ENCODE data around the gene RARB. TPM values are rescaled to one million over a fixed set of nuclear protein-coding genes. Genes with fewer than 3 reads are reported as not detected.

Gene RARB
- total RNA-seq, 1 donor from 2014 or later = 1.8 TPM

DNA sequence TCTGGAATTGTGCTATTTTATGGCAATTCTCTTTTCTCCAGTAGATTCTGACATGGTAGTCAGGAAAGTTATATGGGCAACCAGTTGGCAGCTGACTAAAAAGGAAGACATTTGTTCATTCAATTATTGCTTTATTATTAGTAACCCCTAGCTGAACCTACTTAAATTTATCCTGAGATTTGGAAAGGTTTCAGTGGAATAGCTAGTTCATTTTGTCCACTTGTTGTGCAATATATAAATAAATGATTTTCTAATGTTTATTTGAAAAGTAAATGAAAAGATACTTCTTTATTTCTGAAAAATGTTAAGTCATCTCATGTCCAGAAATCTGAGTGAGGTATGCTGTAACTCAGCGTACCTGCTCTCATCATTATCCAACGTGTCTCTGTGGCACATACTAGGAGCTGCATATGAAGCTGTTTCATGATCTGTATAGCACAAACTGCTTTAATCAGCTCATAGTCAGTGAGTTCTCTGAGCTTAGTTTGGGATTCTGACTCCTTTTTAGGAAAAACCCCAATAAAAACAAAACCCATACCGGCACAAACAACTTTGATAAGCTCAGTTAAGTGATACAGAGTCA is 35.9 kb downstream of the RARB start:
- no peak overlapping the region for H2AFZ ChIP-seq (replicated peaks)
- H3K27ac Mint-ChIP-seq = no peak overlapping the region

DNA sequence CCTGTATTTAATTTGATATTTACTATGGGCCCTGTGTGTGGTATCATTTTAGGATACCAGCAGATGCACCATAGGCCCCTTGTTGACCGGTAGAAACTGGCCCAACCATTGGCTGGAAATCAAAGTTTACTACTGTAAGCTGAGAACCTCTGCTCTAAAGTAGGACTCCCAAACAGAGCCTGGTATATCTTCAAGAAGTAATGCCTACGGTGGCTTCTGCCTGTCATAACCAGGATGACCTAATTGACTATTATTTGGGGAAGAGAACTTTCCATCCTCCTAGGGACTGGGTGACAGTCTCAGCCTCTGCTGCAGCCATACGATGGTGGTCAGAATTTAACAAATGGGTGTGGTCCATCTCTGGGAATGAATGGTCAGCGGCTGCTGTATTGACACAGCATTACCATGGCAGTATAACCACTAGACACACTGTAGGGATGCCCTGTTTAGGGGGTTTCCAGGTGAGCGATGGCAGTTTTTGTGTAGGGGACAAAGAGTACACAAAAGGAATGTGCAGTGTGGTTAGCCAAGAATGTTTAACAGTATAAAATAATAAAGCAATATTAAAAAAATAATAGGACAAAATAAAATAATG is 37.3 kb downstream of the RARB start:
- no peak overlapping the region for H3K9ac ChIP-seq
- Mint-ChIP-seq H3K27me3 (ENCODE audit: insufficient read depth, low read depth) (no peaks in the 10 kb centered on the region), H3K9me3 (no peaks in the 10 kb centered on the region), H3K4me3 (no peak overlapping the region), H3K36me3 (no peaks in the 10 kb centered on the region), H3K4me1 (peaks cover 20% of the 10 kb centered on the region), H3K27ac (no peak overlapping the region)
- no peak overlapping the region for H3K27ac ChIP-seq
- DNase-seq (ENCODE audit: low spot score) = no peak
- H4K20me1 ChIP-seq (ENCODE audit: low read depth) = no peaks in the 10 kb centered on the region
- no peaks in the 10 kb centered on the region for H3F3A ChIP-seq (ENCODE audit: low read depth)
- H3K4me3 ChIP-seq = no peak overlapping the region
- TF ChIP-seq EZH2phosphoT487 (IDR thresholded peaks at IDR 0.05) (no peak), EZH2 (IDR thresholded peaks at IDR 0.05) (no peak)
- TF ChIP-seq, protein P1, sequence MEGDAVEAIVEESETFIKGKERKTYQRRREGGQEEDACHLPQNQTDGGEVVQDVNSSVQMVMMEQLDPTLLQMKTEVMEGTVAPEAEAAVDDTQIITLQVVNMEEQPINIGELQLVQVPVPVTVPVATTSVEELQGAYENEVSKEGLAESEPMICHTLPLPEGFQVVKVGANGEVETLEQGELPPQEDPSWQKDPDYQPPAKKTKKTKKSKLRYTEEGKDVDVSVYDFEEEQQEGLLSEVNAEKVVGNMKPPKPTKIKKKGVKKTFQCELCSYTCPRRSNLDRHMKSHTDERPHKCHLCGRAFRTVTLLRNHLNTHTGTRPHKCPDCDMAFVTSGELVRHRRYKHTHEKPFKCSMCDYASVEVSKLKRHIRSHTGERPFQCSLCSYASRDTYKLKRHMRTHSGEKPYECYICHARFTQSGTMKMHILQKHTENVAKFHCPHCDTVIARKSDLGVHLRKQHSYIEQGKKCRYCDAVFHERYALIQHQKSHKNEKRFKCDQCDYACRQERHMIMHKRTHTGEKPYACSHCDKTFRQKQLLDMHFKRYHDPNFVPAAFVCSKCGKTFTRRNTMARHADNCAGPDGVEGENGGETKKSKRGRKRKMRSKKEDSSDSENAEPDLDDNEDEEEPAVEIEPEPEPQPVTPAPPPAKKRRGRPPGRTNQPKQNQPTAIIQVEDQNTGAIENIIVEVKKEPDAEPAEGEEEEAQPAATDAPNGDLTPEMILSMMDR (IDR thresholded peaks at IDR 0.05) = no peak
- no peak overlapping the region for H2AFZ ChIP-seq (replicated peaks)
- H3K4me1 ChIP-seq = no peaks in the 10 kb centered on the region
- H3K9me3 ChIP-seq (ENCODE audit: low read depth) = no peaks in the 10 kb centered on the region
- no peaks in the 10 kb centered on the region for H3K27me3 ChIP-seq
- no peaks in the 10 kb centered on the region for H3K79me2 ChIP-seq (ENCODE audit: low read depth)
- no peaks in the 10 kb centered on the region for H3K36me3 ChIP-seq
- H3K4me2 ChIP-seq = no peak overlapping the region

More for the DNA sequence above, 35.9 kb downstream of the RARB start:
- no peaks in the 10 kb centered on the region for H3K27me3 ChIP-seq
- no peak overlapping the region for H3K27ac ChIP-seq
- no peaks in the 10 kb centered on the region for H3F3A ChIP-seq (ENCODE audit: low read depth)
- H3K36me3 ChIP-seq = no peaks in the 10 kb centered on the region
- H3K4me3 ChIP-seq = no peak overlapping the region
- H3K79me2 ChIP-seq (ENCODE audit: low read depth) = no peaks in the 10 kb centered on the region
- no peak overlapping the region for H3K9ac ChIP-seq
- H3K4me2 ChIP-seq = no peak overlapping the region
- DNase-seq (ENCODE audit: low spot score) = no peak
- Mint-ChIP-seq H3K4me1 (peaks cover 6% of the 10 kb centered on the region), H3K27me3 (ENCODE audit: insufficient read depth, low read depth) (no peaks in the 10 kb centered on the region), H3K9me3 (no peaks in the 10 kb centered on the region), H3K36me3 (no peaks in the 10 kb centered on the region), H3K4me3 (no peak overlapping the region)
- H4K20me1 ChIP-seq (ENCODE audit: low read depth) = no peaks in the 10 kb centered on the region
- TF ChIP-seq, protein P1 (IDR thresholded peaks at IDR 0.05) = no peak
- TF ChIP-seq EZH2 (IDR thresholded peaks at IDR 0.05) (no peak), EZH2phosphoT487 (IDR thresholded peaks at IDR 0.05) (no peak)
- H3K4me1 ChIP-seq = no peaks in the 10 kb centered on the region
- H3K9me3 ChIP-seq (ENCODE audit: low read depth) = no peaks in the 10 kb centered on the region

DNA sequence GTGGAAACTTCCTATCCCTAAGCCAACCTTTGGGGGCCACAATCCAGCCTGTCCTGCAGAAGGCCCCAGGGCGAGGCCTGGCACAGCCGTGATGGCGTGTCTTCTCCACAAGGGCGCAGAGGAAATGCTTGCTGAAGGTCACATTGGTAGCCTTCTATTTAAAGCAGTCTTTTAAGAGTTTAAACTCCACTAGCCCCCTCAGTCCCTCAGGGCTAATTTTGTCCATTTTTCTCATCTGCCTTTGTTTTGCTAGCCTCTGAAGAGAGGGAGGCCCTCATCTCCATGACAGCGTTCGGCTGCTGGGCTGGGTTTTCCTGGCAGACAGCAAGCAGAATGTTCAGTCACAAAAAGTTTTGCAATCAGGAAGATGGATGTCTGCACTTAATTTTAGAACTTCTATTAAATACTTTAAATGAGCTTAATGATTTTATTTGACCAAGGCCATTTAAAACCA is 40.8 kb downstream of the RARB start:
- Mint-ChIP-seq H3K27me3 (ENCODE audit: insufficient read depth, low read depth) (peaks cover 2% of the 10 kb centered on the region), H3K4me3 (no peak overlapping the region), H3K9me3 (no peaks in the 10 kb centered on the region), H3K4me1 (peaks cover 38% of the 10 kb centered on the region), H3K36me3 (no peaks in the 10 kb centered on the region), H3K27ac (peak overlapping the region; percentile 60)
- Histone ChIP-seq H3K27ac (no peak overlapping the region), H2AFZ (replicated peaks) (no peak overlapping the region), H3K27me3 (no peaks in the 10 kb centered on the region), H3K4me2 (no peak overlapping the region), H3K9me3 (ENCODE audit: low read depth) (no peaks in the 10 kb centered on the region), H3K79me2 (ENCODE audit: low read depth) (no peaks in the 10 kb centered on the region), H3K4me3 (no peak overlapping the region), H3F3A (ENCODE audit: low read depth) (no peaks in the 10 kb centered on the region), H3K9ac (no peak overlapping the region), H3K36me3 (no peaks in the 10 kb centered on the region), H3K4me1 (peaks cover 11% of the 10 kb centered on the region), H4K20me1 (ENCODE audit: low read depth) (no peaks in the 10 kb centered on the region)
- DNase-seq (ENCODE audit: low spot score) = peak; percentile 32
- TF ChIP-seq, protein P1 (IDR thresholded peaks at IDR 0.05) = peak; percentile 31
- no peak for TF ChIP-seq EZH2phosphoT487 (IDR thresholded peaks at IDR 0.05)
